GF-D8 (cell line): ENCODE data around the gene OR4D1.
A peak's percentile ranks its signal among the peaks of the same experiment; 100 is the strongest.
"Not testable (repeated sequence)": the region's sequence is repeated elsewhere in the genome, so short reads cannot be mapped to it uniquely, and the experiment has no call there.

ENCODE experiments used
- DNase-seq: peaks from one replicate; lab custom pipeline; 2025; lab: John Stamatoyannopoulos, UW

Gene OR4D1

DNA sequence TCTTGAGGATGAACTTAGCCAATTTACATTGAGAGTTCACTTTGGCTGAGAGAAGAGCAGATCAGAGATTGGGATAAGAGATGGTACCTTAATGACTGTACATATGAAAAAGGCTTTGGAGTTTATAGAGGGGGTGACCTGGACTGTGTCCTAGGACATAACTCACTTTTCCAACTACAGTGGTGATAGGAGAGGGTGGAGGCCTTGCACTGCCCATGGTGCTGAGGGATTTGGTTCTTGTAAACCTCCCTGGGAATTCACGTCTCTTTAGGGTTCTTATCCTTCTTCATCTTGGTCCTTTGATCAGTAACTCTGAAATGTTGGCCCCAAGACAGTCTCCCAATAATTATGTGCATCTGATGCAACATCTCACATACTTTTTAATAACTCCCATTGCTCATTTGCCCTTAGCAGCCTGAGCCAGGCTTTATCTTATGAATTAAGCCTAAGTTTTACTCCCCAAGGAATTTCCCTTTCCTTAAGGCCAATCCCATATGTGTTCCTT, at the start of gene OR4D1:
TSS of gene OR4D1 (plus strand) at position 455 of the 505 bp plus-strand sequence. CDS start 6,770 bp downstream, outside the sequence.
- no peak for DNase-seq

DNA sequence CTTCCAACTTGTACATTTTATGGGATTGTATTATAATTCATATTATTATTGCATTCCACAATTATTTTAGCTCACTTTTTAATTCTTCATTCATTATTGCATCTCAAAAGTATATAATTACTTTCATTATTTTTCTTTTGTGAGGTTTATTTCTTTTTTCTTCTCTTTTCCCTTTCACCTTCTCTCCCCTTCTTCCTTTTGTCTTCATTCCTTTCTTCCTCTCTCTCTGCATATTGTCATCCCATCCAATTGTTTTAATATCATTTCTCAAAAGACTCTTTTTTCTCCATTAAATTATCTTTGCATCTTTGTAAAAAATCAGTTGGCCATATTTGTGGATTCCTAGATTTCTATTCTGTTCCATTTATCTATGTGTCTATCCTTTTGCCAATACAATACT, 47.7 kb upstream of the OR4D1 start:
- no peak for DNase-seq

GRCh38 chr17:58101898-58102297, 46.3 kb upstream of the OR4D1 start:
- DNase-seq = not testable (repeated sequence)

- DNase-seq = no peak
Observed at GRCh38 chr17:58105093-58105492, 43.1 kb upstream of the OR4D1 start.

DNA sequence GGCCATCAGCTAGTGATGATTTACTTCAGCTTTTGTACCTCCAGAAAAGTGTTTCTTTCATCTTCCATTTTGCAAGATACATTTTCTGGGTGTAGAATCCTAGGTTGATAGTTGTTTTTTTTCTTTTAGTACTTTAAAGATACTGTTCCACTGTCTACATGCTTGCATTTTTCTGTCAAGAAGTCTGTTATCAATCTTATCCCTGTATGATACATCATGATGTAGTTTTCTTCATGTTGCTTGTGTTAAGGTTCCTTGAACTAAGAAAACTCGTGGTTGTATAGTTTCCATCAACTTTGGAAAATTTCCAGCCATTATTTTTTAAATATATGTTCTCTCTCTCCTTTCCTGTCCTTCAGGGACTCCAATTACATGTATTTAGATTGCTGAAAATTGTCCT, 40.9 kb upstream of the OR4D1 start:
- no peak for DNase-seq

DNA sequence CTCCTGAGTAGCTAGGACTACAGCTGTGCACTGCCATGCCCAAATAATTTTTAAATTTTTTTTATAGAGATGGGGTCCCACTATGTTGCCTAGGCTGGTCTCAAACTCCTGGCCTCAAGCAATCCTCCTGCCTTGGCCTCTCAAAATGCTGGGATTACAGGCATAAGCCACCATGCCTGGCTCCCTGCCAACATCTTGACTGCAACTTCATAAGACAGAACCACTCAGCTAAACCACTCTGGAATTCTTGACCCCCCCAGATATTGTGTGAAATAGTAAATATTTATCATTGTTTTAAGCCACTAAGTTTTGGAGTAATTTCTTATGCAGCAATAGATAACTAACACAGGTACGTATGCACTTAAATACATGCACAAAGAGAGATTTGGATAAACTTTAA, 39.0 kb upstream of the OR4D1 start:
- DNase-seq = no peak

DNA sequence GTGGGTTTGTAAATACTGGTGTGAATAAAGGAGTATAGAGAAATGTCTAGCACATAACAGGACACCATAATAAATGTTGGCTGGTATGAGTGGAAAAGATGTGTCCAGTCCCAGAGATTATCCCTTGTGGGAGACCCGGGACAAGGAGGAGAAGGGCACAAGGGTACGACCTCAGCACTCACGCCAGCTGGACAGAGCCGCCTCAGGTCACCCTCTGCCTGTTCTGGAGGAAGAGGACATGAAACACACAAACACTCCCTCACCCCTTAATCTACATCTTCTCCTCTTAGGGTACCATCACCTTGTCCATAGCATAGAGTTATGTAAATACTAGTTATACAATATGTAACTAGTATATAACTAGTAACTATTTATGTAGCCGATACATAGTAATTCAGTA, 38.2 kb upstream of the OR4D1 start:
- no peak for DNase-seq

- no peak for DNase-seq
Observed at GRCh38 chr17:58111676-58112075, 36.5 kb upstream of the OR4D1 start.

DNA sequence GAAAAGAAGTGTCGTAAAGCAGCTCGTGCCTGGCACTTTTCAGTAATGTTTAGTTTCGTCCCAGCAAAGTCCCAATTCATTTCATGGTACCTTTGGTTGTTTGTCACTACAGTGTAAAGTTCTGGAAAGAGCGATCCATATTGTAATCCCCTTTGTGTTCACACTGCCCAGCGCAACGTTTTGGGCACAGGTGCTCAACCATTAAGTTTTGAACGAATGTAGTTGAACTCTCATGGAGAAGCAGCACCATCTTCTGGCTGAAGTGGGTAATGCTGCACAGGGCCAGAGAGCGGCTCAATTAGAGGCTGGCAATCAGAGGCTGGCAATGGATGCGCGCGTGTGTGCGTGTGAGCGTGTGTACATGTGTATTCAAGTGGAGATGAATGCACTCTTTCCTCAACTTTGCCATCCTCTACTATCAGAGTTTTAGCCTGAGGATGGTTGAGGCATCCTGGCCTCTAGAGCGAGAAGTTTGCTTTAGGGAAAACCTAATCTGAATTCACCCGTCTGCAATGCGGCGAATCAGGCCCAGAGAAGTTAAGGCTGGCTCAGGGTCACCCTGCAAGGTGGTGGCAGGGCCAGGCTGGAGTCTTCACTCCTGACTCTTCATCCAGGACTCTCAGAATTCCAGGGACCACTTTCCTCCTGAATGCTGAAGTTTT, 35.1 kb upstream of the OR4D1 start:
- DNase-seq = no peak

GRCh38 chr17:58113947-58114346, 34.2 kb upstream of the OR4D1 start:
- DNase-seq = no peak

DNA sequence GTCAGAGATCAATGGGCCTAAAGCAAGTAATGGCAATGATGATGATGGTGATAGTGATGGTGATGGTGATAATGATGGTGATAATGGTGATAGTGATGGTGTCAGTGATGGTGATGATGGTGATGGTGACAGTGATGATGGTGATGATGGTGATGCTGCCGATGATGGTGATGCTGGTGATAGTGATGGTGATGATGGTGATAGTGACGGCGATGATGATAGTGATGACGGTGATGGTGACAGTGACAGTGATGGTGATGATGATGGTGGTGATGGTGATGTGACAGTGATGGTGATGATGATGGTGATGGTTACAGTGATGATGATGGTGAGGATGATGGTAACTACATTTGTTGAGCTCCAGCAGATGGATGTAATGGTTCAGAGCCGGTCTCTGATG, 30.8 kb upstream of the OR4D1 start:
- no peak for DNase-seq

DNA sequence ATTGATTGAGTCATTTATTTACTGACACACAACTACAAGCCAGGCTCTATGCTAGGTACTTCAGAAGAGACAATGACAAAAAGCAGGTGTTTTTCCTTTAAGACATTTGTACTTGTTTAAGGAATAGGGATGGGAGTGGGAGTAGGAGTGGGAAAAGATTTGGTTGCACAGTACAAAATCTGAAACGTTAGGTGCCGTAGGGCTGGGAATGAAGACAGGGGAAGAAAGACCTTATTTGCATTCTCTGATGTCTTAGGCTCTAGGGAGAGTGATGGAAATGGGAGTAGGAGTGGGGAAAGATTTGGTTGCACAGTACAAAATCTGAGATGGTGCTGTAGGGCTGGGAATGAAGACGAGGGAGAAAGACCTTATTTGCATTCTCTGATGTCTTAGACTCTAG, 28.7 kb upstream of the OR4D1 start:
- no peak for DNase-seq

- DNase-seq = no peak
Observed at GRCh38 chr17:58120195-58120822, 27.9 kb upstream of the OR4D1 start.

GRCh38 chr17:58121925-58122324, 26.3 kb upstream of the OR4D1 start:
- DNase-seq = peak; percentile 48

DNA sequence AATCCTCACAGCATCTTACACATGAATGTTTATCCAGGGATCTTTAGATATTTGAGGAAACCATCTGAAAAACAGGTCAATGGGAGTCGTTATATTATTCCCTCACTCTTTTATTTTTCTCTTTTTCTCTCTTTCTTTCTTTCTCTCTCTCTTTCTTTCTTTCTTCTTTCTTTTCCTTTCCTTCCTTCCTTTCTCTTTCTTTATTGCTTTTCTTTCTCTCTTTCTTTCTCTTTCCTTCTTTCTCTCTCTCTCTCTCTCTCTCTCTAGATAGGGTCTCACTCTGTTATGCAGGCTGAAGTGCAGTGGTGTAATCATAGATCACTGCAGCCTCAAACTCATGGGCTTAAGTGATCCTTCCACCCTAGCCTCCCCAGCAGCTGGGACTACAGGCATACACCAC, 20.3 kb upstream of the OR4D1 start:
- DNase-seq = no peak

- DNase-seq = not testable (repeated sequence)
Observed at GRCh38 chr17:58132697-58133096, 15.5 kb upstream of the OR4D1 start.

DNA sequence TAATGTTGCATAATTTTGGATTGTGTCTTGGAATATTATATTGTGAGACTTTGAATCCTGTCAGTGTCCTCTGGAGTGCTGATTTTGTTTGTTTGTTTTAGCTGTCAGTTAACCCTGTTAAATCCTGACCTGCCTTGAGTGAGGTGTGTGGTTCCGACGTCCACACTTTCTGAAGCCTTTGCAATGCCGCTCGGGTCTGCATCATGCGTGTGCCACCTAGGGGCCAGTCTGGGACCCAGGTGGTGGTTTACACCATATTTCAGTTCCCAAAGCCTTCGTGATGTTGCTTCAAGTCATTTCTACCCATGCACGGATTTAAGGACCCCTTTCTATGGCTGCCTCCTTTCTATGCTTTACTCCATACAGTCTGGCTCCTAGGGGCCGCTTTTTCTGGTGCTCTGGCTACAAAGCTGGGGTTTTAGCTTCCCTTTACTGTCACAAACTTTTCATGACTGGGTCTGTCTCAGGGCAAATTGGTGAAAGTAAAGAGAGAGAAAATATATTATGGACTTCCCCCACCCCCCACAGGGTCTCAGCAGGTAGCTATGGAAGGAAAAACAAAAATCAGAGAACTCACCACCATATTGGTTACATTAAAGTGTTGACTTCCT, 11.4 kb upstream of the OR4D1 start:
- DNase-seq = no peak

GRCh38 chr17:58141505-58141904, 6.7 kb upstream of the OR4D1 start:
- no peak for DNase-seq

DNA sequence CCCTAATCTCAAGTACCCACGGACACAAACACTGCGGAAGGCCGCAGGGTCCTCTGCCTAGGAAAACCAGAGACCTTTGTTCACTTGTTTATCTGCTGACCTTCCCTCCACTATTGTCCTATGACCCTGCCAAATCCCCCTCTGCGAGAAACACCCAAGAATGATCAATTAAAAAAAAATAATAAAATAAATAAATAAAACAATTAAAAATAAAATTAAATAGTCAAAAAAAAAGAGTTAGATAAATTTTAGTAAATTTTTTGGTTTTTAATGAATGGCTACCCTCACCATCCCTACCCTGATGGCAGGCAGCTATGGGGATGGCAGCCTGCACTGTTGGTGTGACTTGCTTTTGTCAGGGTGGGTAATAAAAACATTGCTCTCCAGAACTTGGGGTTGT, 4.8 kb upstream of the OR4D1 start:
- DNase-seq = not testable (repeated sequence)

DNA sequence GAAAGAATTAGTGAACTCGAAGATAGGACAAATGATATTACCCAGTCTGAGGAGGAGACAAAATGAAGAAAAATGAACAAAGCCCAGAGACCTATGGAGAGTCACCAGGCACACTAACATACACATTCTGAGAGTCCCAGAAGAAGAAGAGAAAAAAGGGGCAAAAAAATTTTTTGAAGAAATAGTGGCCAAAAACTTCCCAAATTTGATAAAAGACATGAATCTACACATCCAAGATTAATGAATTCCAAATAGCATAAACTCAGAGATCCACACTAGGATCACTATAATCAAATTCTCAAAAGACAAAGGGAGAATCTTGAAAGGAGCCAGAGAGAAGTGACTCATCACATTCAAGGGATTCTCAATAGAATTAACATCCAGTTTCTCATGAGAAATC, 3.4 kb upstream of the OR4D1 start:
- DNase-seq = no peak

DNA sequence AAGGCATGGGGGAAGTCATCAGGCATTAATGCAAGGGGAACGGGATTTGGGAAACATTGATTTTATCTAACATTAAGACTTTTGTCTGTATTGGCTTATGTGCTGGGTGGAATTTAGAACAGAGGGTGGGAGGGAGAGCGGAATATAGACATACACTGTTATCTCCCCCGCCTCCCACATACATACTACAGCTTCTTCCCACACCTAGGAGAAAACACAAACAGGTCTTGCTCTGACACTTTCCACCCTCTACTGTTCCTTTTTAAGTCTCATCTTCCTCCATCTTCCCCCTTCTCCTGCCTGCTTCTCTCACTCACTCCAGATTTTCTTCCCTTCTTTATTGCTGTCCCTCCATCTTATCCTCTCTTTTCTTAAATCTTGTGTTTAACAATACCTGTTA, 425 bp downstream of the OR4D1 start:
- DNase-seq = no peak

DNA sequence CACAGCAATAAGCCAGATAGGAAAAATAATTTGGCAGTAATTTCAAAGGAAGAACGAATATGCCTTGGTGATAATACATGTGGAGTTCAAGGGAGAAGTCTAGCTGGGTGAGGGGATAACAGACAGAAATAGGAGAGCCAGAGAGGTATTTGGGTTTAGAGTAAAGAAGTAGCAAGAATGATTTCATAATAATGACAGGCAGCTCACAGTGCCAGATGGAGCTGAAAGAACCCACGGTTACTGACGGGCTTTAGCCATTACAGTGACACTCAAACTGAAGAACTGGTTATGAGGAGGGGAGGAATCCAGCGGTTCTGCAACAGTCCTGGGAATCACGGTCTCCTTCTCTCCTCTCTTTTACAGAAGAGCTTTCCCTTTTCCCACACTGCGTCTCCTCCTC, 2.2 kb downstream of the OR4D1 start:
- DNase-seq = no peak

DNA sequence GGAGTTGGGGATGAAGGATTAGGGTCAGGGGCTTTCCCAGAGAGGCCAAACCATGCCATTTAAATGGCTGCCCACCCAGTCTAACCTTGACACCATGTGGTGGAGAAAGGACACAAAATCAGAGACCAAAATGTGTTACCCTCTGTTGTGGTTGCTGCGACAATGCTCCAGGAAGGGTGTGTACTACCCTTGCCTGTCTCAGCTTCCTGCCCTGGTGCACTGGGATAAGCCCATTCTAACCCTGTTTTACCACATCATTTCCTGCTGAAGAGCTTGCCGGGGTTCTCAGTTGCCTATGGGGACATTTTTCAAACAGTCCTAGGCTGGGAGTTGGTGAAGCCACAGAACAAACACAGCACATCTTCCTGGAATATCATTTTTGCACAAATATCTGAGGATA, 4.9 kb downstream of the OR4D1 start:
- DNase-seq = peak; percentile 90
